ENCODE measurements around the gene COL4A6. TPM values are rescaled to one million over a fixed set of nuclear protein-coding genes. Genes with fewer than 3 reads are reported as not detected.

Gene COL4A6
- total and polyA plus RNA-seq, 2 of the 4 experiments (the other 2 are of a cell fraction), result 0.36 to 0.74 TPM

DNA sequence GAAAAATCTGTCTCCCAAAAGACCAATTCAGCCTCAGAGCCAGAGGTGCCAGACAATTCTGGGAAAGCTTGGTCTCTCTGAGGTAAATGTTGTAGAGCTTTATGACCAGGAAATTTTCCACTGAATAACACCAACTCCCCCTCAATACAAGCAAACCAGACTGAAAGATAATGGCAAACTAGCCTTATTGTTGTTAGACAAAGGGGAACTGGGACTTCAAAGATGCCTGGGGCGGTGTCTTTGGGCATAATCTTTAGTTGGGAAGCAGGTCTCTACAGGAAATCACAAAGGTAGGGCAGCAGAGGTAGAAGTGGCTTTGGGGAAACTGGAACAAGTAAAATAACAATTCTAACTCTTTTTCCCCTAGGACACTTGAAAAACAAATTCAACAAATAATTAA, 12.0 kb downstream of the COL4A6 start:
- Histone ChIP-seq H2BK5ac (ENCODE audit: low read depth, low read length, poor library complexity, severe bottlenecking) (no peak overlapping the region), H3K79me1 (ENCODE audit: low read depth in 1 of 2, low read length in 2 of 2) (no peaks in the 10 kb centered on the region), H3K4me1 (ENCODE audit: control insufficient read depth, insufficient read depth, low read length) (no peaks in the 10 kb centered on the region), H2BK120ac (ENCODE audit: low read depth, low read length) (no peak overlapping the region), H3K56ac (ENCODE audit: extremely low read depth, insufficient read depth, low read length) (no peak overlapping the region), H4K5ac (ENCODE audit: low read depth, low read length) (no peak overlapping the region), H3K9ac (ENCODE audit: low read depth, low read length) (no peak overlapping the region), H3K36me3 (ENCODE audit: control insufficient read depth, insufficient read depth, low read length) (no peaks in the 10 kb centered on the region), H2BK20ac (ENCODE audit: low read depth, low read length) (no peak overlapping the region), H2AK5ac (ENCODE audit: low read depth, low read length) (no peak overlapping the region), H3K9me1 (ENCODE audit: insufficient read depth, low read length) (no peaks in the 10 kb centered on the region), H3K4me3 (ENCODE audit: insufficient read depth, low read depth, low read length) (no peak overlapping the region), H4K8ac (ENCODE audit: low read depth in 2 of 2, low read length in 2 of 2) (no peak overlapping the region), H3K14ac (replicated peaks; ENCODE audit: low read depth, low read length) (no peak overlapping the region), H4K91ac (ENCODE audit: insufficient read depth, low read depth, low read length) (no peak overlapping the region), H2BK15ac (ENCODE audit: low read depth, low read length) (no peak overlapping the region), H4K20me1 (ENCODE audit: insufficient read depth, low read length) (no peaks in the 10 kb centered on the region), H3K23ac (ENCODE audit: low read depth, low read length) (no peak overlapping the region), H2AFZ (replicated peaks; ENCODE audit: low read length, poor library complexity) (no peak overlapping the region), H3K4me2 (ENCODE audit: low read depth, low read length) (no peak overlapping the region), H3K27me3 (ENCODE audit: control insufficient read depth, insufficient read depth, low read length) (peaks cover 10% of the 10 kb centered on the region), H3K4ac (ENCODE audit: low read depth, low read length) (no peak overlapping the region), H3K27ac (ENCODE audit: insufficient read depth, low read length) (no peak overlapping the region), H2AK9ac (replicated peaks; ENCODE audit: low read depth, low read length, poor library complexity) (no peak overlapping the region), H3K18ac (ENCODE audit: low read depth, low read length) (no peak overlapping the region), H3K9me3 (ENCODE audit: control insufficient read depth, insufficient read depth, low read length) (no peaks in the 10 kb centered on the region)
- intact Hi-C loops (cut with micrococcal nuclease), result no loop called here
- no CpG with 5 or more reads among the region's 1 CpG for WGBS, 2 experiments (ENCODE audit: extremely low coverage in 2 of 2, insufficient read length in 1 of 2)
- no TSS peak for BruUV-seq (replicated peaks)
- ATAC-seq (ENCODE audit: low read depth) (no peak), DNase-seq (no peak)
- in situ Hi-C loops (cut with MboI; ENCODE audit: low sequenced_read_pairs), result no loop called here
- TF ChIP-seq MAZ (IDR thresholded peaks at IDR 0.05; ENCODE audit: borderline replicate concordance, low read depth, low read length), result no peak
- TF ChIP-seq, protein P1, sequence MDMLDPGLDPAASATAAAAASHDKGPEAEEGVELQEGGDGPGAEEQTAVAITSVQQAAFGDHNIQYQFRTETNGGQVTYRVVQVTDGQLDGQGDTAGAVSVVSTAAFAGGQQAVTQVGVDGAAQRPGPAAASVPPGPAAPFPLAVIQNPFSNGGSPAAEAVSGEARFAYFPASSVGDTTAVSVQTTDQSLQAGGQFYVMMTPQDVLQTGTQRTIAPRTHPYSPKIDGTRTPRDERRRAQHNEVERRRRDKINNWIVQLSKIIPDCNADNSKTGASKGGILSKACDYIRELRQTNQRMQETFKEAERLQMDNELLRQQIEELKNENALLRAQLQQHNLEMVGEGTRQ (IDR thresholded peaks at IDR 0.05; ENCODE audit: low read depth, low read length), result no peak
- TF ChIP-seq, protein P2, sequence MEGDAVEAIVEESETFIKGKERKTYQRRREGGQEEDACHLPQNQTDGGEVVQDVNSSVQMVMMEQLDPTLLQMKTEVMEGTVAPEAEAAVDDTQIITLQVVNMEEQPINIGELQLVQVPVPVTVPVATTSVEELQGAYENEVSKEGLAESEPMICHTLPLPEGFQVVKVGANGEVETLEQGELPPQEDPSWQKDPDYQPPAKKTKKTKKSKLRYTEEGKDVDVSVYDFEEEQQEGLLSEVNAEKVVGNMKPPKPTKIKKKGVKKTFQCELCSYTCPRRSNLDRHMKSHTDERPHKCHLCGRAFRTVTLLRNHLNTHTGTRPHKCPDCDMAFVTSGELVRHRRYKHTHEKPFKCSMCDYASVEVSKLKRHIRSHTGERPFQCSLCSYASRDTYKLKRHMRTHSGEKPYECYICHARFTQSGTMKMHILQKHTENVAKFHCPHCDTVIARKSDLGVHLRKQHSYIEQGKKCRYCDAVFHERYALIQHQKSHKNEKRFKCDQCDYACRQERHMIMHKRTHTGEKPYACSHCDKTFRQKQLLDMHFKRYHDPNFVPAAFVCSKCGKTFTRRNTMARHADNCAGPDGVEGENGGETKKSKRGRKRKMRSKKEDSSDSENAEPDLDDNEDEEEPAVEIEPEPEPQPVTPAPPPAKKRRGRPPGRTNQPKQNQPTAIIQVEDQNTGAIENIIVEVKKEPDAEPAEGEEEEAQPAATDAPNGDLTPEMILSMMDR (conservative IDR thresholded peaks at IDR 0.05; ENCODE audit: low read depth, low read length), result no peak
- TF ChIP-seq FOS (IDR thresholded peaks at IDR 0.05; ENCODE audit: low read depth, low read length), result no peak
- no peak for TF ChIP-seq RFX5 (IDR thresholded peaks at IDR 0.05; ENCODE audit: low read depth, low read length)
- no peak for TF ChIP-seq RCOR1 (IDR thresholded peaks at IDR 0.05; ENCODE audit: insufficient replicate concordance, low read length)
- TF ChIP-seq, protein P3, sequence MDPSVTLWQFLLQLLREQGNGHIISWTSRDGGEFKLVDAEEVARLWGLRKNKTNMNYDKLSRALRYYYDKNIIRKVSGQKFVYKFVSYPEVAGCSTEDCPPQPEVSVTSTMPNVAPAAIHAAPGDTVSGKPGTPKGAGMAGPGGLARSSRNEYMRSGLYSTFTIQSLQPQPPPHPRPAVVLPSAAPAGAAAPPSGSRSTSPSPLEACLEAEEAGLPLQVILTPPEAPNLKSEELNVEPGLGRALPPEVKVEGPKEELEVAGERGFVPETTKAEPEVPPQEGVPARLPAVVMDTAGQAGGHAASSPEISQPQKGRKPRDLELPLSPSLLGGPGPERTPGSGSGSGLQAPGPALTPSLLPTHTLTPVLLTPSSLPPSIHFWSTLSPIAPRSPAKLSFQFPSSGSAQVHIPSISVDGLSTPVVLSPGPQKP (IDR thresholded peaks at IDR 0.05; ENCODE audit: borderline replicate concordance, low read depth, low read length), result no peak
- TF ChIP-seq CHD1 (IDR thresholded peaks at IDR 0.05; ENCODE audit: low read depth, low read length), result no peak
- no peak for TF ChIP-seq MAFK (IDR thresholded peaks at IDR 0.05; ENCODE audit: low read depth, low read length)
- TF ChIP-seq NFE2L2 (IDR thresholded peaks at IDR 0.05; ENCODE audit: low read depth, low read length), result no peak
- TF ChIP-seq BHLHE40 (IDR thresholded peaks at IDR 0.05; ENCODE audit: low read depth, low read length), result no peak
- TF ChIP-seq MXI1 (IDR thresholded peaks at IDR 0.05; ENCODE audit: borderline replicate concordance, low read depth, low read length), result no peak
- no peak for TF ChIP-seq SMC3 (IDR thresholded peaks at IDR 0.05; ENCODE audit: low read depth, low read length)
- no peak for TF ChIP-seq POLR2A (IDR thresholded peaks at IDR 0.05; ENCODE audit: low read depth, low read length)
- dilution Hi-C loops (cut with HindIII; ENCODE audit: low sequenced_read_pairs, unreplicated experiment), result no loop called here
- ChIA-PET POLR2A (ENCODE audit: unreplicated experiment) (no interaction called here), CTCF (no interaction called here)
